ENCODE results near the gene DRC1.

DNA sequence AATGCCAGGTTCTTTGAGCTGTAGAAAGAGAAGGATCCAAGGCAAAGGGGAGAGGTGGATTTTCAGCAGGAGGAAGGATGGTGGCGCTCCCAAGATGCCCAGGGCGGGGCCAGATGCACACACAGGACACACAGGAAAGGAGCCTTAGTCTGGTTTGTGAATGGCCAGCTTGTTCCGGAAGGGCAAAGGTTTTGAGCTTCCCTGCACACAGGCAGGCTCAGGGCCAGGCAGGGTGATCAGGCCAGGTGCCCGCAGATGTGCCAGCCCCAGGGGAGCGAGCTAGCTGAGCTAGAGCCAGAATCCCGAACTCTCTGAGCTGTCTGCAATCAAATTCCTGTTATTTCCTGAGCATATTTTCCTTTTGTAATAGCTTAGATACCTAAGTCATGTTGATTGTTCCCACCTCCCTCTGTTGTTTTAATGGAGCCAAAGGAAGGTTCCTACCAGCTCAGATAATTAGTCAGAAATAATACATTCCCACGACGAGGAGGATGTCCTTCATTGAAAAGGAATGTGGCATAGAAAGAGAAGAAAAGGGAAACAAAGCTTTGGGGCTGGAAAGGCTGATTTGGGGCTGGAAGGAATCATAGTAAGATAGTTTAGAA, 89.9 kb downstream of the DRC1 start:
- TF ChIP-seq, protein P1, sequence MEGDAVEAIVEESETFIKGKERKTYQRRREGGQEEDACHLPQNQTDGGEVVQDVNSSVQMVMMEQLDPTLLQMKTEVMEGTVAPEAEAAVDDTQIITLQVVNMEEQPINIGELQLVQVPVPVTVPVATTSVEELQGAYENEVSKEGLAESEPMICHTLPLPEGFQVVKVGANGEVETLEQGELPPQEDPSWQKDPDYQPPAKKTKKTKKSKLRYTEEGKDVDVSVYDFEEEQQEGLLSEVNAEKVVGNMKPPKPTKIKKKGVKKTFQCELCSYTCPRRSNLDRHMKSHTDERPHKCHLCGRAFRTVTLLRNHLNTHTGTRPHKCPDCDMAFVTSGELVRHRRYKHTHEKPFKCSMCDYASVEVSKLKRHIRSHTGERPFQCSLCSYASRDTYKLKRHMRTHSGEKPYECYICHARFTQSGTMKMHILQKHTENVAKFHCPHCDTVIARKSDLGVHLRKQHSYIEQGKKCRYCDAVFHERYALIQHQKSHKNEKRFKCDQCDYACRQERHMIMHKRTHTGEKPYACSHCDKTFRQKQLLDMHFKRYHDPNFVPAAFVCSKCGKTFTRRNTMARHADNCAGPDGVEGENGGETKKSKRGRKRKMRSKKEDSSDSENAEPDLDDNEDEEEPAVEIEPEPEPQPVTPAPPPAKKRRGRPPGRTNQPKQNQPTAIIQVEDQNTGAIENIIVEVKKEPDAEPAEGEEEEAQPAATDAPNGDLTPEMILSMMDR (conservative IDR thresholded peaks at IDR 0.05 in 1 of 2, IDR thresholded peaks at IDR 0.05 in 1 of 2; ENCODE audit: low read depth in 1 of 2, low read length in 2 of 2): no peak
- TF ChIP-seq EZH2 (IDR thresholded peaks at IDR 0.05; ENCODE audit: low read length, missing control alignments): no peak
